H1 (cell line): ENCODE data around the gene ADIPOQ. TPM values are rescaled to one million over a fixed set of nuclear protein-coding genes. Genes with fewer than 3 reads are reported as not detected.

Experiments
- CTCF ChIA-PET: fragments of 300-600 bp; sonication (Branson Sonifier 250); formaldehyde crosslinking; loops from one replicate; lab custom pipeline; 2021; ENCODE audit not compliant: partially characterized antibody; lab: Charles Lee
- POLR2A ChIA-PET: fragments of 300-600 bp; sonication (Branson Sonifier 250); formaldehyde crosslinking; loops from one replicate; lab custom pipeline; 2021; ENCODE audit warnings: inconsistent platforms; ENCODE audit not compliant: partially characterized antibody; lab: Charles Lee
- DNase-seq, 2 experiments: peaks; one replicate each; pipeline versions ENCODE4 v3.0.0 to v3.0.0-alpha.2; 2010 to 2022; ENCODE audit warnings: low spot score in 2 of 2, low read depth in 1 of 2, mixed read lengths in 1 of 2
- FAIRE-seq: peaks from 2 replicates; lab custom pipeline; 2011; peaks lifted over from hg19 to GRCh38; lab: Jason Lieb, UNC
- H2AFZ ChIP-seq: 2 replicates; pipeline ENCODE4 v1.8.1; 2012; ENCODE audit warnings: low read length, inconsistent platforms
- H2AK5ac ChIP-seq: 2 replicates; pipeline ENCODE4 v1.6.1; 2013; ENCODE audit warnings: low read depth, low read length
- H2BK120ac ChIP-seq: replicated peaks from 2 replicates; pipeline ENCODE3; 2013; ENCODE audit warnings: low read depth, low read length, inconsistent platforms
- H2BK12ac ChIP-seq: 2 replicates; pipeline ENCODE4 v1.6.1; 2013; ENCODE audit warnings: low read depth, low read length
- H2BK15ac ChIP-seq: 2 replicates; pipeline ENCODE4 v1.6.1; 2013; ENCODE audit warnings: low read length
- H2BK20ac ChIP-seq: 2 replicates; pipeline ENCODE4 v1.6.1; 2013; ENCODE audit warnings: low read length
- H2BK5ac ChIP-seq: 2 replicates; pipeline ENCODE4 v1.6.1; 2013; ENCODE audit warnings: low read depth, low read length
- H3K14ac ChIP-seq: 2 replicates; pipeline ENCODE4 v1.6.1; 2013; ENCODE audit warnings: inconsistent platforms; ENCODE audit not compliant: insufficient read length
- H3K18ac ChIP-seq: 2 replicates; pipeline ENCODE4 v1.6.1; 2013; ENCODE audit warnings: low read length; ENCODE audit errors: extremely low read depth
- H3K23ac ChIP-seq: 2 replicates; pipeline ENCODE4 v1.6.1; 2013; ENCODE audit warnings: inconsistent platforms; ENCODE audit not compliant: insufficient read length
- H3K23me2 ChIP-seq: 2 replicates; pipeline ENCODE4 v1.6.1; 2013; ENCODE audit warnings: low read depth, low read length
- H3K27ac ChIP-seq: 2 replicates; pipeline ENCODE4 v1.6.1; 2011; ENCODE audit warnings: low read depth, low read length, inconsistent platforms
- H3K27me3 ChIP-seq, 4 experiments: replicated peaks in 1 of 4; 1 replicate in 1 of 4; 2 replicates in 3 of 4; pipeline versions ENCODE4 v1.6.1 to v1.8.1; 2011 to 2013; ENCODE audit warnings: low read length in 3 of 4, mild to moderate bottlenecking in 3 of 4, inconsistent platforms in 2 of 4, mixed read lengths in 2 of 4, moderate library complexity in 1 of 4; ENCODE audit not compliant: control insufficient read depth in 3 of 4, insufficient read depth in 3 of 4; ENCODE audit errors: extremely low read depth in 1 of 4
- H3K36me3 ChIP-seq, 4 experiments: 2 replicates each; pipeline versions ENCODE4 v1.6.1 to v1.8.1; 2011 to 2013; ENCODE audit warnings: mild to moderate bottlenecking in 4 of 4, low read length in 3 of 4, moderate library complexity in 2 of 4, control low read depth in 1 of 4, inconsistent platforms in 1 of 4; ENCODE audit not compliant: insufficient read depth in 4 of 4, control insufficient read depth in 2 of 4
- H3K4ac ChIP-seq: replicated peaks from 2 replicates; pipeline ENCODE3; 2013; ENCODE audit warnings: low read length, low read depth, mixed read lengths, inconsistent platforms; ENCODE audit not compliant: insufficient read length
- H3K4me1 ChIP-seq, 4 experiments: replicated peaks in 1 of 4; 1 replicate in 1 of 4; 2 replicates in 3 of 4; pipeline versions ENCODE4 v1.6.1 to v1.8.1; 2011 to 2013; ENCODE audit warnings: low read length in 3 of 4, inconsistent platforms in 2 of 4, mixed read lengths in 1 of 4; ENCODE audit not compliant: insufficient read depth in 4 of 4, control insufficient read depth in 3 of 4
- H3K4me2 ChIP-seq, 2 experiments: 2 replicates each; pipeline versions ENCODE4 v1.6.1 to v1.8.1; 2011 to 2013; ENCODE audit warnings: low read depth in 2 of 2, low read length in 2 of 2, control low read depth in 1 of 2, inconsistent platforms in 1 of 2, mild to moderate bottlenecking in 1 of 2; ENCODE audit not compliant: insufficient read depth in 1 of 2
- H3K4me3 ChIP-seq, 4 experiments: fragments of 200-600, 300-600 bp in 1 of 4; sonication (generic), shearing (Covaris generic), sonication (Bioruptor Twin) in 1 of 4; 2 replicates each; pipeline versions ENCODE4 v1.5.1 to v1.8.1; 2011 to 2016; ENCODE audit warnings: low read length in 4 of 4, low read depth in 3 of 4, control low read depth in 2 of 4, inconsistent platforms in 2 of 4, mild to moderate bottlenecking in 2 of 4, mixed read lengths in 1 of 4, moderate library complexity in 1 of 4; ENCODE audit not compliant: insufficient read depth in 2 of 4; ENCODE audit errors: extremely low read depth in 1 of 4
- H3K56ac ChIP-seq: replicated peaks from 2 replicates; pipeline ENCODE3; 2013; ENCODE audit warnings: low read depth, mild to moderate bottlenecking, mixed read lengths, low read length, inconsistent platforms; ENCODE audit not compliant: insufficient read length
- H3K79me1 ChIP-seq: 2 replicates; pipeline ENCODE4 v1.6.1; 2013; ENCODE audit warnings: low read depth, low read length, control low read depth
- H3K79me2 ChIP-seq, 2 experiments: 2 replicates each; pipeline versions ENCODE4 v1.6.1 to v1.8.1; 2012 to 2013; ENCODE audit warnings: low read length in 2 of 2, mild to moderate bottlenecking in 2 of 2, inconsistent platforms in 1 of 2; ENCODE audit not compliant: insufficient read depth in 2 of 2, control insufficient read depth in 1 of 2
- H3K9ac ChIP-seq, 4 experiments: replicated peaks in 1 of 4; 1 replicate in 1 of 4; 2 replicates in 3 of 4; pipeline versions ENCODE4 v1.6.1 to v1.8.1; 2011 to 2013; ENCODE audit warnings: low read depth in 3 of 4, low read length in 3 of 4, control low read depth in 2 of 4, mild to moderate bottlenecking in 2 of 4, moderate library complexity in 2 of 4, inconsistent platforms in 1 of 4; ENCODE audit errors: extremely low read depth in 1 of 4
- H3K9me3 ChIP-seq, 2 experiments: 2 replicates each; pipeline versions ENCODE4 v1.6.1 to v1.8.1; 2012 to 2013; ENCODE audit warnings: mild to moderate bottlenecking in 2 of 2, moderate library complexity in 2 of 2, control low read depth in 1 of 2, inconsistent platforms in 1 of 2, low read depth in 1 of 2, low read length in 1 of 2, mixed read lengths in 1 of 2; ENCODE audit not compliant: insufficient read depth in 2 of 2
- H4K20me1 ChIP-seq, 2 experiments: replicated peaks in 1 of 2; 2 replicates each; pipeline versions ENCODE3 to v1.8.1; 2011 to 2013; ENCODE audit warnings: inconsistent platforms in 2 of 2, low read length in 2 of 2, mild to moderate bottlenecking in 1 of 2; ENCODE audit not compliant: insufficient read depth in 2 of 2, control insufficient read depth in 1 of 2
- H4K5ac ChIP-seq: 2 replicates; pipeline ENCODE4 v1.6.1; 2013; ENCODE audit warnings: low read length, low read depth, mixed read lengths, inconsistent platforms; ENCODE audit not compliant: insufficient read length
- H4K8ac ChIP-seq: 2 replicates; pipeline ENCODE4 v1.8.0; 2013; ENCODE audit warnings: mild to moderate bottlenecking, moderate library complexity, low read length, inconsistent platforms; ENCODE audit not compliant: insufficient read depth; ENCODE audit errors: extremely low read depth
- H4K91ac ChIP-seq: replicated peaks from 2 replicates; pipeline ENCODE3; 2013; ENCODE audit warnings: low read length, mixed read lengths, inconsistent platforms; ENCODE audit not compliant: insufficient read length
- CBX8 ChIP-seq: fragments of 300-800, 300-1000 bp; sonication (generic); IDR thresholded peaks from 2 replicates; pipeline ENCODE4 v1.7.1; 2016; ENCODE audit warnings: low read depth, low read length, borderline replicate concordance
- CTCF ChIP-seq, 3 experiments: IDR thresholded peaks; 1 replicate in 2 of 3; 2 replicates in 1 of 3; pipeline versions ENCODE4 v1.5.1 to v1.6.1; 2011; ENCODE audit warnings: low read length in 3 of 3, mild to moderate bottlenecking in 3 of 3, inconsistent platforms in 2 of 3, low read depth in 1 of 3, moderate library complexity in 1 of 3; ENCODE audit not compliant: insufficient read depth in 1 of 3; ENCODE audit errors: control extremely low read depth in 1 of 3
- FOSL1 ChIP-seq: IDR thresholded peaks from 2 replicates; pipeline ENCODE4 v1.6.1; 2011; ENCODE audit warnings: mild to moderate bottlenecking, low read depth, low read length, moderate library complexity; ENCODE audit not compliant: insufficient read depth
- GABPA ChIP-seq: IDR thresholded peaks from 2 replicates; pipeline ENCODE4 v1.6.1; 2011; ENCODE audit warnings: mild to moderate bottlenecking, low read length, moderate library complexity, borderline replicate concordance; ENCODE audit not compliant: insufficient read depth
- NANOG ChIP-seq: IDR thresholded peaks from 2 replicates; pipeline ENCODE4 v1.6.1; 2011; ENCODE audit warnings: low read length, low read depth, mild to moderate bottlenecking, inconsistent platforms; ENCODE audit not compliant: insufficient read depth, poor library complexity, severe bottlenecking
- NRF1 ChIP-seq: IDR thresholded peaks from 2 replicates; pipeline ENCODE4 v1.6.1; 2011; ENCODE audit warnings: mild to moderate bottlenecking, low read depth, low read length, improper control_type of control experiment
- WGBS, 2 experiments: shearing (Covaris generic) in 1 of 2; methylation state at CpG; one replicate each; pipeline versions ENCODE4 v1.1.6 to v1.1.7; 2013 to 2015; ENCODE audit warnings: low lambda C conversion rate in 2 of 2, mixed read lengths in 2 of 2, inconsistent platforms in 1 of 2, low coverage in 1 of 2, missing lambda C conversion rate in 1 of 2; ENCODE audit not compliant: insufficient replicate concordance in 2 of 2, insufficient coverage in 1 of 2, insufficient read length in 1 of 2; ENCODE audit errors: extremely low coverage in 1 of 2, missing lambda C conversion rate in 1 of 2; 5-methylcytosine and 5-hydroxymethylcytosine counted together
- polyA plus RNA-seq, 7 experiments: library from polyadenylated mRNA; depleted of rRNA in 3 of 7; stranded (reverse) in 5 of 7; unstranded in 2 of 7; fragments of >200 nt in 5 of 7; fragments of 200-250 nt in 2 of 7; gene quantifications; 1 replicate in 5 of 7; 2 replicates in 1 of 7; 4 replicates in 1 of 7; pipeline versions ENCODE4 v1.2.1 to v1.2.3, GENCODE V29; 2011 to 2013; ENCODE audit warnings: missing spikeins in 2 of 7, mixed read lengths in 2 of 7
- total RNA-seq: library from RNA; stranded (reverse); fragmentation: NEBNext Ultra II Directional; extraction: Animal tissue kit (Norgen Biotek cat#: 25700); gene quantifications from 2 replicates; pipeline ENCODE4 v1.2.1, GENCODE V29; 2021
- TF ChIP-seq, protein P1 (sequence below): IDR thresholded peaks from 2 replicates; pipeline ENCODE4 v1.6.1; 2011; ENCODE audit warnings: low read depth, mild to moderate bottlenecking, low read length; ENCODE audit not compliant: insufficient read depth
- TF ChIP-seq, protein P2 (sequence below): IDR thresholded peaks from 2 replicates; pipeline ENCODE4 v1.6.1; 2012; ENCODE audit warnings: low read length, inconsistent platforms

Gene ADIPOQ
- total and polyA plus RNA-seq, 2 of the 8 experiments (the other 6 are each of a cell fraction or from before 2014, with no cell fraction given) = not detected

DNA sequence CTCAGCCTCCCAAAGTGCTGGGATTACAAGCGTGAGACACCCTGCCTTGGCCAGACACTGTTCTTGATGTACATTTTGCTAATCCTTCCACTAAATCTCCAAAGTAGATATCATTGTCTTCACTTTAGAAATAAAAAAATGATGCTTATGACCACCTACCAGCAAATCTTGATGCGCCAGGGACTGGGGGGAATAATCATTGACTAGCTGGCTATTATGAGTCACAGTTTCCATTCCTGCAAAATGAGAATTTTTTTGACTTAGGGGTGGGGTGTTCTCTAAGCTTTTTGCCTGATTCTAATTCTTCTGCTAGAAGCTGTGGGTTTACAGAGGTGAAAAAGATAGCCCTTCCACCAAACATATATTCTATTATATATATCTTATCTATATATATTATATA, 19.1 kb upstream of the ADIPOQ start:
- no peaks in the 10 kb centered on the region for H4K20me1 ChIP-seq
- no peak overlapping the region for H2BK20ac ChIP-seq
- CTCF ChIA-PET = interaction anchor here (0.7 to 5.4 kb wide), 5 partner anchors 14 to 232 kb away, joined by 3 to 43 read pairs (median 3); no protein-coding TSS in a partner anchor
- no peak overlapping the region for H3K27ac ChIP-seq
- peaks cover 0 to 32% (median 21%) of the 10 kb centered on the region in 4 experiments; a peak in 6 of 7 replicates for H3K27me3 ChIP-seq
- H2BK12ac ChIP-seq = no peak overlapping the region
- H3K4me3 ChIP-seq = no peak overlapping the region
- H3K4me2 ChIP-seq = no peak overlapping the region
- no peak overlapping the region for H3K56ac ChIP-seq
- no peaks in the 10 kb centered on the region for H3K79me2 ChIP-seq
- no peak overlapping the region for H3K18ac ChIP-seq
- no peak overlapping the region for H3K14ac ChIP-seq
- no peak overlapping the region for H2AK5ac ChIP-seq
- H4K91ac ChIP-seq = no peak overlapping the region
- no peak overlapping the region for H4K8ac ChIP-seq
- no peak overlapping the region for H2BK15ac ChIP-seq
- H2BK120ac ChIP-seq = no peak overlapping the region
- no peaks in the 10 kb centered on the region for H3K9me3 ChIP-seq
- H3K36me3 ChIP-seq = no peaks in the 10 kb centered on the region
- no peaks in the 10 kb centered on the region; the same call in 1 of the 2 replicates for H3K79me1 ChIP-seq
- no peak for FAIRE-seq
- 87% methylated on average over 2 of the region's 2 CpGs; no CpG with 5 or more reads in 1 of the 2 experiments for WGBS, 2 experiments
- POLR2A ChIA-PET = interaction anchor here (2.6 to 7.4 kb wide), 2 partner anchors 17 to 39 kb away, joined by 13 to 73 read pairs; partner anchors contain the start of genes EIF4A2 and RFC4
- H4K5ac ChIP-seq = no peak overlapping the region
- H3K23me2 ChIP-seq = peaks cover 15% of the 10 kb centered on the region; the same call in 1 of the 2 replicates
- peaks cover 7 to 23% (median 19%) of the 10 kb centered on the region in 4 experiments for H3K4me1 ChIP-seq
- DNase-seq = no peak
- H3K23ac ChIP-seq = no peak overlapping the region
- no peak overlapping the region for H2AFZ ChIP-seq
- H3K9ac ChIP-seq = no peak overlapping the region
- H3K4ac ChIP-seq = no peak overlapping the region
- H2BK5ac ChIP-seq = no peak overlapping the region
- TF ChIP-seq, protein P1, sequence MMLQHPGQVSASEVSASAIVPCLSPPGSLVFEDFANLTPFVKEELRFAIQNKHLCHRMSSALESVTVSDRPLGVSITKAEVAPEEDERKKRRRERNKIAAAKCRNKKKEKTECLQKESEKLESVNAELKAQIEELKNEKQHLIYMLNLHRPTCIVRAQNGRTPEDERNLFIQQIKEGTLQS = no peak
- TF ChIP-seq GABPA = no peak
- no peak for TF ChIP-seq NRF1
- no peak for TF ChIP-seq CTCF (IDR thresholded peaks at IDR 0.05; ENCODE audit: control extremely low read depth in 1 of 3, insufficient read depth in 1 of 3, low read depth in 1 of 3, low read length in 3 of 3)
- TF ChIP-seq, protein P2, sequence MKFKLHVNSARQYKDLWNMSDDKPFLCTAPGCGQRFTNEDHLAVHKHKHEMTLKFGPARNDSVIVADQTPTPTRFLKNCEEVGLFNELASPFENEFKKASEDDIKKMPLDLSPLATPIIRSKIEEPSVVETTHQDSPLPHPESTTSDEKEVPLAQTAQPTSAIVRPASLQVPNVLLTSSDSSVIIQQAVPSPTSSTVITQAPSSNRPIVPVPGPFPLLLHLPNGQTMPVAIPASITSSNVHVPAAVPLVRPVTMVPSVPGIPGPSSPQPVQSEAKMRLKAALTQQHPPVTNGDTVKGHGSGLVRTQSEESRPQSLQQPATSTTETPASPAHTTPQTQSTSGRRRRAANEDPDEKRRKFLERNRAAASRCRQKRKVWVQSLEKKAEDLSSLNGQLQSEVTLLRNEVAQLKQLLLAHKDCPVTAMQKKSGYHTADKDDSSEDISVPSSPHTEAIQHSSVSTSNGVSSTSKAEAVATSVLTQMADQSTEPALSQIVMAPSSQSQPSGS = no peak
- no peak for TF ChIP-seq CBX8
- TF ChIP-seq FOSL1 = no peak
- TF ChIP-seq NANOG = no peak
